Measurements from ENCODE around the gene TTLL9. TPM values are rescaled to one million over a fixed set of nuclear protein-coding genes. Genes with fewer than 3 reads are reported as not detected.

Gene TTLL9
- total and polyA plus RNA-seq, 2 donors: 0.05 to 0.46 TPM

- WGBS: 17% methylated on average over 1 of the region's 1 CpG
- no peaks in the 10 kb centered on the region for H3K9me3 ChIP-seq (ENCODE audit: control insufficient read depth in 2 of 2, insufficient read depth in 1 of 2, low read length in 1 of 2)
- H3K27me3 ChIP-seq (ENCODE audit: control insufficient read depth in 2 of 2, insufficient read depth in 1 of 2, low read length in 1 of 2): peaks cover 33 to 59% of the 10 kb centered on the region in 2 donors
- peaks cover 0 to 4% of the 10 kb centered on the region in 2 donors for H3K4me1 ChIP-seq (ENCODE audit: control insufficient read depth in 2 of 2, insufficient read depth in 2 of 2, low read length in 2 of 2)
- H3K4me3 ChIP-seq (ENCODE audit: low read length in 2 of 2): no peak overlapping the region
- no peak overlapping the region for H3K27ac ChIP-seq (ENCODE audit: low read depth in 1 of 2, low read length in 1 of 2)
- DNase-seq (ENCODE audit: low read depth in 6 of 9, low spot score in 9 of 9): no peak
- H3K36me3 ChIP-seq (ENCODE audit: control insufficient read depth in 2 of 2, insufficient read depth in 2 of 2, low read length in 1 of 2): no peaks in the 10 kb centered on the region
Measured at GRCh38 chr20:31869673-31869941, 827 bp upstream of the TTLL9 start.

- no peaks in the 10 kb centered on the region for H3K36me3 ChIP-seq (ENCODE audit: control insufficient read depth in 2 of 2, insufficient read depth in 2 of 2, low read length in 1 of 2)
- no peak overlapping the region for H3K27ac ChIP-seq (ENCODE audit: low read depth in 1 of 2, low read length in 1 of 2)
- peaks cover 0 to 4% of the 10 kb centered on the region in 2 donors for H3K4me1 ChIP-seq (ENCODE audit: control insufficient read depth in 2 of 2, insufficient read depth in 2 of 2, low read length in 2 of 2)
- no peaks in the 10 kb centered on the region for H3K9me3 ChIP-seq (ENCODE audit: control insufficient read depth in 2 of 2, insufficient read depth in 1 of 2, low read length in 1 of 2)
- H3K4me3 ChIP-seq (ENCODE audit: low read length in 2 of 2): peak overlapping the region in 1 of 2 donors; percentile 43
- WGBS: 13% methylated on average over 24 of the region's 24 CpGs
- peaks cover 33 to 61% of the 10 kb centered on the region in 2 donors for H3K27me3 ChIP-seq (ENCODE audit: control insufficient read depth in 2 of 2, insufficient read depth in 1 of 2, low read length in 1 of 2)
- DNase-seq (ENCODE audit: low read depth in 6 of 9, low spot score in 9 of 9): no peak
Measured at GRCh38 chr20:31870726-31871617, 538 bp downstream of the TTLL9 start.

- H3K9me3 ChIP-seq (ENCODE audit: control insufficient read depth in 2 of 2, insufficient read depth in 1 of 2, low read length in 1 of 2): no peaks in the 10 kb centered on the region
- 90% methylated on average over 1 of the region's 1 CpG for WGBS
- no peaks in the 10 kb centered on the region for H3K36me3 ChIP-seq (ENCODE audit: control insufficient read depth in 2 of 2, insufficient read depth in 2 of 2, low read length in 1 of 2)
- H3K27ac ChIP-seq (ENCODE audit: low read depth in 1 of 2, low read length in 1 of 2): no peak overlapping the region
- H3K4me1 ChIP-seq (ENCODE audit: control insufficient read depth in 2 of 2, insufficient read depth in 2 of 2, low read length in 2 of 2): peaks cover 0 to 4% of the 10 kb centered on the region in 2 donors
- H3K4me3 ChIP-seq (ENCODE audit: low read length in 2 of 2): no peak overlapping the region
- H3K27me3 ChIP-seq (ENCODE audit: control insufficient read depth in 2 of 2, insufficient read depth in 1 of 2, low read length in 1 of 2): peaks cover 33 to 61% of the 10 kb centered on the region in 2 donors
- no peak for DNase-seq (ENCODE audit: low read depth in 6 of 9, low spot score in 9 of 9)
Measured at GRCh38 chr20:31871618-31871954, 1.2 kb downstream of the TTLL9 start.

- Histone ChIP-seq H3K27ac (ENCODE audit: low read depth in 1 of 2, low read length in 1 of 2) (no peak overlapping the region), H3K27me3 (ENCODE audit: control insufficient read depth in 2 of 2, insufficient read depth in 1 of 2, low read length in 1 of 2) (peaks cover 33 to 59% of the 10 kb centered on the region in 2 donors), H3K9me3 (ENCODE audit: control insufficient read depth in 2 of 2, insufficient read depth in 1 of 2, low read length in 1 of 2) (no peaks in the 10 kb centered on the region), H3K4me3 (ENCODE audit: low read length in 2 of 2) (no peak overlapping the region), H3K4me1 (ENCODE audit: control insufficient read depth in 2 of 2, insufficient read depth in 2 of 2, low read length in 2 of 2) (peaks cover 0 to 4% of the 10 kb centered on the region in 2 donors), H3K36me3 (ENCODE audit: control insufficient read depth in 2 of 2, insufficient read depth in 2 of 2, low read length in 1 of 2) (no peaks in the 10 kb centered on the region)
- 97% methylated on average over 6 of the region's 6 CpGs for WGBS
- no peak for DNase-seq (ENCODE audit: low read depth in 6 of 9, low spot score in 9 of 9)
Measured at GRCh38 chr20:31872406-31872805, 2.0 kb downstream of the TTLL9 start.

- Histone ChIP-seq H3K36me3 (ENCODE audit: control insufficient read depth in 2 of 2, insufficient read depth in 2 of 2, low read length in 1 of 2) (no peaks in the 10 kb centered on the region), H3K27ac (ENCODE audit: low read depth in 1 of 2, low read length in 1 of 2) (no peak overlapping the region), H3K9me3 (ENCODE audit: control insufficient read depth in 2 of 2, insufficient read depth in 1 of 2, low read length in 1 of 2) (no peaks in the 10 kb centered on the region), H3K27me3 (ENCODE audit: control insufficient read depth in 2 of 2, insufficient read depth in 1 of 2, low read length in 1 of 2) (peaks cover 21 to 40% of the 10 kb centered on the region in 2 donors), H3K4me3 (ENCODE audit: low read length in 2 of 2) (no peak overlapping the region), H3K4me1 (ENCODE audit: control insufficient read depth in 2 of 2, insufficient read depth in 2 of 2, low read length in 2 of 2) (peaks cover 0 to 3% of the 10 kb centered on the region in 2 donors)
- 21% methylated on average over 2 of the region's 2 CpGs for WGBS
- no peak for DNase-seq (ENCODE audit: low read depth in 6 of 9, low spot score in 9 of 9)
Measured at GRCh38 chr20:31875671-31876070, 5.2 kb downstream of the TTLL9 start.

GRCh38 chr20:31877684-31878083 is 7.2 kb downstream of the TTLL9 start:
- H3K4me1 ChIP-seq (ENCODE audit: control insufficient read depth in 2 of 2, insufficient read depth in 2 of 2, low read length in 2 of 2): peaks cover 0 to 3% of the 10 kb centered on the region in 2 donors
- no peak overlapping the region for H3K4me3 ChIP-seq (ENCODE audit: low read length in 2 of 2)
- no peak overlapping the region for H3K27ac ChIP-seq (ENCODE audit: low read depth in 1 of 2, low read length in 1 of 2)
- peaks cover 8 to 21% of the 10 kb centered on the region in 2 donors for H3K27me3 ChIP-seq (ENCODE audit: control insufficient read depth in 2 of 2, insufficient read depth in 1 of 2, low read length in 1 of 2)
- H3K36me3 ChIP-seq (ENCODE audit: control insufficient read depth in 2 of 2, insufficient read depth in 2 of 2, low read length in 1 of 2): no peaks in the 10 kb centered on the region
- H3K9me3 ChIP-seq (ENCODE audit: control insufficient read depth in 2 of 2, insufficient read depth in 1 of 2, low read length in 1 of 2): no peaks in the 10 kb centered on the region
- no peak for DNase-seq (ENCODE audit: low read depth in 6 of 9, low spot score in 9 of 9)

- WGBS: 11% methylated on average over 45 of the region's 45 CpGs
- peak in 8 of 9 donors; percentile 51 to 86 (median 65) for DNase-seq (ENCODE audit: low read depth in 6 of 9, low spot score in 9 of 9)
Measured at GRCh38 chr20:31879143-31879987, 8.9 kb downstream of the TTLL9 start.

GRCh38 chr20:31881945-31882344 is 11.5 kb downstream of the TTLL9 start:
- Histone ChIP-seq H3K27ac (ENCODE audit: low read depth in 1 of 2, low read length in 1 of 2) (no peak overlapping the region), H3K36me3 (ENCODE audit: control insufficient read depth in 2 of 2, insufficient read depth in 2 of 2, low read length in 1 of 2) (no peaks in the 10 kb centered on the region), H3K4me1 (ENCODE audit: control insufficient read depth in 2 of 2, insufficient read depth in 2 of 2, low read length in 2 of 2) (peaks cover 0 to 3% of the 10 kb centered on the region in 2 donors), H3K4me3 (ENCODE audit: low read length in 2 of 2) (no peak overlapping the region), H3K27me3 (ENCODE audit: control insufficient read depth in 2 of 2, insufficient read depth in 1 of 2, low read length in 1 of 2) (peaks cover 7 to 14% of the 10 kb centered on the region in 2 donors), H3K9me3 (ENCODE audit: control insufficient read depth in 2 of 2, insufficient read depth in 1 of 2, low read length in 1 of 2) (no peaks in the 10 kb centered on the region)
- WGBS: 82% methylated on average over 5 of the region's 5 CpGs
- DNase-seq (ENCODE audit: low read depth in 6 of 9, low spot score in 9 of 9): no peak

More at GRCh38 chr20:31879143-31879987, 8.9 kb downstream of the TTLL9 start:
- Histone ChIP-seq H3K4me3 (ENCODE audit: low read length in 2 of 2) (peak overlapping the region; percentile 39 to 60), H3K4me1 (ENCODE audit: control insufficient read depth in 2 of 2, insufficient read depth in 2 of 2, low read length in 2 of 2) (peaks cover 0 to 3% of the 10 kb centered on the region in 2 donors), H3K27ac (ENCODE audit: low read depth in 1 of 2, low read length in 1 of 2) (no peak overlapping the region), H3K9me3 (ENCODE audit: control insufficient read depth in 2 of 2, insufficient read depth in 1 of 2, low read length in 1 of 2) (no peaks in the 10 kb centered on the region), H3K27me3 (ENCODE audit: control insufficient read depth in 2 of 2, insufficient read depth in 1 of 2, low read length in 1 of 2) (peaks cover 7 to 14% of the 10 kb centered on the region in 2 donors), H3K36me3 (ENCODE audit: control insufficient read depth in 2 of 2, insufficient read depth in 2 of 2, low read length in 1 of 2) (no peaks in the 10 kb centered on the region)

- Histone ChIP-seq H3K9me3 (ENCODE audit: control insufficient read depth in 2 of 2, insufficient read depth in 1 of 2, low read length in 1 of 2) (no peaks in the 10 kb centered on the region), H3K36me3 (ENCODE audit: control insufficient read depth in 2 of 2, insufficient read depth in 2 of 2, low read length in 1 of 2) (no peaks in the 10 kb centered on the region), H3K4me3 (ENCODE audit: low read length in 2 of 2) (no peak overlapping the region), H3K27ac (ENCODE audit: low read depth in 1 of 2, low read length in 1 of 2) (no peak overlapping the region), H3K4me1 (ENCODE audit: control insufficient read depth in 2 of 2, insufficient read depth in 2 of 2, low read length in 2 of 2) (peaks cover 0 to 3% of the 10 kb centered on the region in 2 donors), H3K27me3 (ENCODE audit: control insufficient read depth in 2 of 2, insufficient read depth in 1 of 2, low read length in 1 of 2) (peaks cover 3 to 12% of the 10 kb centered on the region in 2 donors)
- no peak for DNase-seq (ENCODE audit: low read depth in 6 of 9, low spot score in 9 of 9)
Measured at GRCh38 chr20:31883829-31884228, 13.4 kb downstream of the TTLL9 start.
